Right hindlimb (tissue), 1 donor: ENCODE data around the gene CDC45.
A peak's percentile ranks its signal among the peaks of the same experiment; 100 is the strongest.

Experiments used
- DNase-seq: peaks from one replicate; pipeline ENCODE4 v3.0.0-alpha.2; 2018

The CDC45 gene

GRCh38 chr22:19448739-19449421 is 30.8 kb upstream of the CDC45 start:
- DNase-seq: no peak

- no peak for DNase-seq
These were observed 30.3 kb upstream of the CDC45 start for GRCh38 chr22:19449422-19449767.

GRCh38 chr22:19450363-19451175 is 29.2 kb upstream of the CDC45 start:
- DNase-seq: no peak

GRCh38 chr22:19451570-19451969 is 28.1 kb upstream of the CDC45 start:
- DNase-seq: no peak

- no peak for DNase-seq
These were observed 26.0 kb upstream of the CDC45 start for GRCh38 chr22:19453718-19454117.

- no peak for DNase-seq
These were observed 25.6 kb upstream of the CDC45 start for GRCh38 chr22:19454156-19454555.

- no peak for DNase-seq
These were observed 24.7 kb upstream of the CDC45 start for GRCh38 chr22:19455033-19455432.

GRCh38 chr22:19455585-19456370 is 23.9 kb upstream of the CDC45 start:
- DNase-seq: peak; percentile 6

- DNase-seq: peak; percentile 5
These were observed 23.2 kb upstream of the CDC45 start for GRCh38 chr22:19456541-19456940.

GRCh38 chr22:19457828-19458428 is 21.8 kb upstream of the CDC45 start:
- DNase-seq: no peak

- no peak for DNase-seq
These were observed 19.7 kb upstream of the CDC45 start for GRCh38 chr22:19460036-19460435.

GRCh38 chr22:19461506-19461905 is 18.2 kb upstream of the CDC45 start:
- no peak for DNase-seq

- no peak for DNase-seq
These were observed 16.7 kb upstream of the CDC45 start for GRCh38 chr22:19463008-19463407.

GRCh38 chr22:19463491-19464469 is 15.9 kb upstream of the CDC45 start:
- no peak for DNase-seq

- no peak for DNase-seq
These were observed 15.2 kb upstream of the CDC45 start for GRCh38 chr22:19464546-19464945.

- DNase-seq: no peak
These were observed 14.7 kb upstream of the CDC45 start for GRCh38 chr22:19464975-19465374.

GRCh38 chr22:19466126-19466716 is 13.5 kb upstream of the CDC45 start:
- DNase-seq: no peak

- DNase-seq: no peak
These were observed 12.6 kb upstream of the CDC45 start for GRCh38 chr22:19466848-19467752.

- DNase-seq: no peak
These were observed 11.8 kb upstream of the CDC45 start for GRCh38 chr22:19467912-19468311.

GRCh38 chr22:19469421-19469820 is 10.3 kb upstream of the CDC45 start:
- DNase-seq: no peak

GRCh38 chr22:19470010-19470409 is 9.7 kb upstream of the CDC45 start:
- DNase-seq: no peak
